A673 (cell line): ENCODE measurements around the gene UTP14A. TPM values are rescaled to one million over a fixed set of nuclear protein-coding genes. Genes with fewer than 3 reads are reported as not detected.
A peak's percentile ranks its signal among the peaks of the same experiment; 100 is the strongest.

ENCODE experiments used
- BruUV-seq: library from RNA; stranded (reverse); fragments of 400-500 nt; replicated peaks from 2 replicates; lab custom pipeline; 2021; lab: Mats Ljungman, UMichigan
- CTCF ChIA-PET: fragments of 300-600 bp; sonication (Branson Sonifier 250); formaldehyde crosslinking; loops from one replicate; lab custom pipeline; 2022; ENCODE audit warnings: antibody characterized with exemption; lab: Charles Lee
- POLR2A ChIA-PET: fragments of 300-600 bp; sonication (Branson Sonifier 250); formaldehyde crosslinking; loops from one replicate; lab custom pipeline; 2022; ENCODE audit warnings: antibody characterized with exemption; ENCODE audit not compliant: low non-redundant PET; lab: Charles Lee
- DNase-seq: peaks from one replicate; pipeline ENCODE4 v3.0.0-alpha.2; 2015; ENCODE audit warnings: low spot score
- H3K27ac ChIP-seq: fragments of 200-600 bp; sonication (generic); 2 replicates; pipeline ENCODE4 v1.5.1; 2016; ENCODE audit warnings: mixed run types, low read depth, mild to moderate bottlenecking, mixed read lengths, antibody characterized with exemption, low read length; ENCODE audit not compliant: poor library complexity, severe bottlenecking
- H3K27me3 ChIP-seq: fragments of 200-600 bp; sonication (generic); replicated peaks from 2 replicates; pipeline ENCODE4 v1.6.1; 2017; ENCODE audit warnings: mixed run types, low read depth, mild to moderate bottlenecking, mixed read lengths, antibody characterized with exemption, low read length; ENCODE audit not compliant: insufficient read depth, poor library complexity
- H3K36me3 ChIP-seq: fragments of 200-600 bp; sonication (generic); 2 replicates; pipeline ENCODE4 v1.6.1; 2016; ENCODE audit warnings: mixed run types, mild to moderate bottlenecking, mixed read lengths, antibody characterized with exemption, low read length; ENCODE audit not compliant: insufficient read depth, poor library complexity, severe bottlenecking
- H3K4me1 ChIP-seq: fragments of 200-600 bp; sonication (generic); 2 replicates; pipeline ENCODE4 v1.6.1; 2017; ENCODE audit warnings: mixed run types, mild to moderate bottlenecking, mixed read lengths, antibody characterized with exemption, low read length; ENCODE audit not compliant: insufficient read depth, poor library complexity, severe bottlenecking
- H3K4me3 ChIP-seq: fragments of 200-600 bp; sonication (generic); 2 replicates; pipeline ENCODE4 v1.5.1; 2016; ENCODE audit warnings: low read depth, mixed run types, mild to moderate bottlenecking, mixed read lengths, low read length; ENCODE audit not compliant: poor library complexity, severe bottlenecking
- H3K9me3 ChIP-seq: fragments of 200-600 bp; sonication (generic); 2 replicates; pipeline ENCODE4 v1.6.1; 2016; ENCODE audit warnings: mixed run types, low read depth, mild to moderate bottlenecking, mixed read lengths, antibody characterized with exemption, low read length; ENCODE audit not compliant: poor library complexity, severe bottlenecking
- EZH2 ChIP-seq: fragments of 200-600 bp; sonication (generic); IDR thresholded peaks from 2 replicates; pipeline ENCODE4 v1.6.1; 2017; ENCODE audit warnings: borderline replicate concordance, low read depth, mild to moderate bottlenecking, mixed read lengths, antibody characterized with exemption, low read length; ENCODE audit not compliant: poor library complexity, severe bottlenecking
- intact Hi-C: fragments of 100-400 bp; cut with micrococcal nuclease; formaldehyde crosslinking; loops from one replicate; pipeline ENCODE4 v1.10.0; 2022; ENCODE audit not compliant: unreplicated experiment
- total RNA-seq: library from RNA; stranded (reverse); gene quantifications from 2 replicates; pipeline ENCODE4 v1.2.3, GENCODE V29; 2021
- TF ChIP-seq, protein P1 (sequence below): fragments of 300-800, 200-600 bp; sonication (generic); conservative IDR thresholded peaks from 2 replicates; pipeline ENCODE4 v1.5.1; 2017; ENCODE audit warnings: low read depth, mild to moderate bottlenecking, antibody characterized with exemption, low read length, moderate library complexity, mixed read lengths

The UTP14A gene
- total RNA-seq, 1 experiment from 2014 or later, result 46.3 TPM

DNA sequence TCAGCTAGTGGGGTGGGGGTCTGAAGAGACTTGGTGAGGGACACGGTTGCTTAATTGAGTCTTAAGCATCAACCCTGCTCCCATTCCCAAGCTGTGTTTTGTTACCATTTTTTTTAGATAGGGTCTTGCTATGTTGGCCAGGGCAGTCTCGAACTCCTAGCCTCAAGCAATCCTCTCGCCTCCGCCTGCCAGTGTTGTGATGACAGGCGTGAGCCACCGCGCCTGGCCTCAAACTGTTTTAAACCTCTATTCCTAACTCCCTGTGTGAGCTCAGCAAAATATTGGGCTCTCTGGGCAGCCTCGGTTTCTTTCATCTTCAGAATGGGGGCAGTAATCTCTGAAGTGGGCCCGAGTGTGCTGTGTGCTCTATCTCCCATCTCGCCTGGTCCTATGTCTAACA lies 50.2 kb downstream of the UTP14A start:
- ChIA-PET POLR2A (no interaction called here), CTCF (no interaction called here)
- no peak overlapping the region for H3K4me3 ChIP-seq
- TF ChIP-seq EZH2, result no peak
- TF ChIP-seq, protein P1, sequence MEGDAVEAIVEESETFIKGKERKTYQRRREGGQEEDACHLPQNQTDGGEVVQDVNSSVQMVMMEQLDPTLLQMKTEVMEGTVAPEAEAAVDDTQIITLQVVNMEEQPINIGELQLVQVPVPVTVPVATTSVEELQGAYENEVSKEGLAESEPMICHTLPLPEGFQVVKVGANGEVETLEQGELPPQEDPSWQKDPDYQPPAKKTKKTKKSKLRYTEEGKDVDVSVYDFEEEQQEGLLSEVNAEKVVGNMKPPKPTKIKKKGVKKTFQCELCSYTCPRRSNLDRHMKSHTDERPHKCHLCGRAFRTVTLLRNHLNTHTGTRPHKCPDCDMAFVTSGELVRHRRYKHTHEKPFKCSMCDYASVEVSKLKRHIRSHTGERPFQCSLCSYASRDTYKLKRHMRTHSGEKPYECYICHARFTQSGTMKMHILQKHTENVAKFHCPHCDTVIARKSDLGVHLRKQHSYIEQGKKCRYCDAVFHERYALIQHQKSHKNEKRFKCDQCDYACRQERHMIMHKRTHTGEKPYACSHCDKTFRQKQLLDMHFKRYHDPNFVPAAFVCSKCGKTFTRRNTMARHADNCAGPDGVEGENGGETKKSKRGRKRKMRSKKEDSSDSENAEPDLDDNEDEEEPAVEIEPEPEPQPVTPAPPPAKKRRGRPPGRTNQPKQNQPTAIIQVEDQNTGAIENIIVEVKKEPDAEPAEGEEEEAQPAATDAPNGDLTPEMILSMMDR, result no peak
- H3K27ac ChIP-seq, result no peak overlapping the region
- no peak for DNase-seq
- no peaks in the 10 kb centered on the region for H3K27me3 ChIP-seq
- no TSS peak for BruUV-seq
- H3K4me1 ChIP-seq, result no peaks in the 10 kb centered on the region
- no peaks in the 10 kb centered on the region for H3K9me3 ChIP-seq
- H3K36me3 ChIP-seq, result no peaks in the 10 kb centered on the region
- intact Hi-C loops, result no loop called here

DNA sequence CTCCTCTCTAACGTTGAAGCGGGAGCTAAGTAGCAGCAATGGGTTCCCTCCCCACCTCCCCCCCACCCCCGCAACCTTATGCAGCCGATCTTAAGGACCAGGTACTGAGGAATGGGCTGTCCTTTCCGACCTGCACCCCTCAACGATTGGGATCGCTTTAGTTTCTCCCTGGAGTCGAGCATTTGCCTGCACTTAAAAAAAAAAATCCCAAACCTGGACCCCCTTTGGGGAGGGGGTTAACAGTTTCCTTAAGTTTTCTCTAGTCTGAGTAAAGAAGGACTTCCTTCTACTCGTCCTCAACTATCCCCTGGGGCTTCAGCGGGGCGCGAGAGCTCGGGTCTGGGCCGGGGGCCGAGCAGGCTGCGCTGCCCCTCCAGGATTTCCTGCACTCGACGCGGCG lies 50.8 kb downstream of the UTP14A start:
- DNase-seq, result no peak
- CTCF ChIA-PET, result no interaction called here
- H3K27ac ChIP-seq, result no peak overlapping the region

DNA sequence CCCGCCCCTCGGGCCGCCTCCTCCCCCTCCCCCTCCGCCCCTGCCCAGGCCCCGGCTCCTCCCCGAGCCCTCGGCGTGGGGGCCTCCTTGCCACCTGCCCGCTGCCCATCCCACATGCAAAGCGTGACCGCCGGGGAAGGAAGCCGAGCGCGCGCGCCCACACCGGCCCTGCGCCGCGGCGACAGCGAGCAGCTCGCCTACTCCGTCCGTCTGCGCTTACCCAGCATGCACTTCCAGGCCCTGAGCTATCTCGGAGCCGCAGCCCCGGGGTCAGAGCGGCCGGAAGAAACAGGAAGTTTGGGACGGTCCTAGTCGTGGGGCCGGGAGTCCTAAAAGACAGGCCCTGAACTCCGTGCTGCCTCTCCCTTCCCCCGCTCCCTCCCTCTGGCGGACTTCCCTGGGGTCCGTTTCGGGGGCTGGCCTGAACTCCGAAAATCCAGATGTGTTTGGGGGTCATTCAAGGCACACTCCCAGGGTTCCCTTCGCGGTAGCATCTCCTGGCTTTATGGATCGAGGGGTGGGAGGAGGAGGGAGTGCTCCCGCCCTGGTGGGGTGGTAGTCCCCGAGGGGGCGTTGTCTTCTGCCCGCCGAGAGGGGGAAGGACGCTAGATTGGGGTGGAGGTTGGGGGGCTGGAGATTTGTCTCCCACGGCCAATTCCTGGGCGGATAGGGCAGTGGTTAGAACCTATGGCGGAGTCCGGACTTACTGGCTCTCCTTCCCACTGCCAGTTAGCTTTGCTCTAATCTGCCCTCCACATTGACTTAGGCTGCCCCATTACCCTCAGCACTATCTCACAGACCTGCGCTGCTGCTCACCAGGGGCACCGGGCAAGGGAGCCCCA lies 51.5 kb downstream of the UTP14A start:
- ChIA-PET POLR2A (no interaction called here), CTCF (no interaction called here)
- BruUV-seq, result no TSS peak
- Histone ChIP-seq H3K4me1 (no peaks in the 10 kb centered on the region), H3K4me3 (peak overlapping the region; percentile 43), H3K27ac (no peak overlapping the region), H3K36me3 (no peaks in the 10 kb centered on the region), H3K9me3 (no peaks in the 10 kb centered on the region), H3K27me3 (no peaks in the 10 kb centered on the region)
- intact Hi-C loops, result no loop called here
- peak; percentile 44 for DNase-seq
- TF ChIP-seq EZH2, result no peak
- TF ChIP-seq, protein P1, result no peak

More for the DNA sequence above, 50.8 kb downstream of the UTP14A start:
- intact Hi-C loops, result no loop called here
- Histone ChIP-seq H3K36me3 (no peaks in the 10 kb centered on the region), H3K27me3 (no peaks in the 10 kb centered on the region), H3K9me3 (no peaks in the 10 kb centered on the region), H3K4me3 (peak overlapping the region; percentile 43), H3K4me1 (no peaks in the 10 kb centered on the region)
- POLR2A ChIA-PET, result no interaction called here
- BruUV-seq, result no TSS peak
- TF ChIP-seq, protein P1, result no peak
- no peak for TF ChIP-seq EZH2
